Transverse colon (tissue), 4 donors: ENCODE data around the gene BMP4.

Experiments
- EP300 ChIP-seq: sonication (generic); formaldehyde crosslinking; IDR thresholded peaks from one replicate; pipeline ENCODE4 v1.6.1; 2017; ENCODE audit warnings: antibody characterized with exemption, low read depth
- POLR2A ChIP-seq: fragments of 450-650 bp; IDR thresholded peaks from one replicate; pipeline ENCODE4 v1.6.1; 2016; ENCODE audit warnings: antibody characterized with exemption, mild to moderate bottlenecking, moderate library complexity
- POLR2AphosphoS5 ChIP-seq, 3 donors: sonication (generic); formaldehyde crosslinking; IDR thresholded peaks; one replicate each; pipeline ENCODE4 v1.6.1; 2016; ENCODE audit warnings: antibody characterized with exemption in 3 of 3
- TF ChIP-seq, protein P1 (sequence below), 5 experiments: fragments of 200-600 bp in 3 of 5; fragments of 450-650 bp in 2 of 5; sonication (generic) in 3 of 5; IDR thresholded peaks; 1 replicate in 2 of 5; 2 replicates in 3 of 5; pipeline ENCODE4 v1.5.1; 2016 to 2017; ENCODE audit warnings: antibody characterized with exemption in 5 of 5, inconsistent platforms in 3 of 5, mild to moderate bottlenecking in 2 of 5, moderate library complexity in 1 of 5

DNA sequence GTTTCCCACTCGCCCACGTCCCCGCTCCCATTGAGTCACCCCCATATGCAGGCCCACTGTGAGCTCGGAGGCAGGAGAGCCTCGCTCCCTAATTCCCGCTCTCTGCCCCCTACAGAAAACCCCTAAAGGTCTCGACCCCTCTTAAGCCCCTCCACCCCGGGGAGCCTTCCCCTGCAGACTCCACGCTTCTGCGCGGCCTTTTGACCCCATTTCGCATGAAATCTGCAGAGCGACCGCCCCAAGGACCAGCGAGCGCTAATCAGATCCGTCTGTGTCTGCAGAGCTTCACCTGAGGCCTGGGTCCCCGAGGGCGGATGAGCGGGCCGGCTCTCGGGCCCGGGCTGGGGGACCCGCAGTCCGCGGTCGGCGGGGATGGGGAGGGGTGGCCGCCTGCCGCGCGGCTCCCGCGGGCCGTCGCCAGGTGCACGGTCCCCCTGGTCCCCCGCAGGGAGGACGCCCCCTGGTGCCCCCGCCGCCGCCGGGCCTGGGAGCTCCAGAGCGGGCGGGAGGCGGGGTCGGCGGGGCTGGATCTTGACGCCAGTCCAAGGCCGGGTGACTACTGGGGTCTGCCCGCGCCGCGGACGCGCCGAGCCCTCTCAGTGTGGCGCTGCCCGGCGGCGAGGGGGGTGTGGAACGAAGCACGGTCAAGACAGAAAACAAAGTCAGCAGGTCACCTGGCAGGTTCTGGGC, 10.1 kb downstream of the BMP4 start:
- TF ChIP-seq, protein P1, sequence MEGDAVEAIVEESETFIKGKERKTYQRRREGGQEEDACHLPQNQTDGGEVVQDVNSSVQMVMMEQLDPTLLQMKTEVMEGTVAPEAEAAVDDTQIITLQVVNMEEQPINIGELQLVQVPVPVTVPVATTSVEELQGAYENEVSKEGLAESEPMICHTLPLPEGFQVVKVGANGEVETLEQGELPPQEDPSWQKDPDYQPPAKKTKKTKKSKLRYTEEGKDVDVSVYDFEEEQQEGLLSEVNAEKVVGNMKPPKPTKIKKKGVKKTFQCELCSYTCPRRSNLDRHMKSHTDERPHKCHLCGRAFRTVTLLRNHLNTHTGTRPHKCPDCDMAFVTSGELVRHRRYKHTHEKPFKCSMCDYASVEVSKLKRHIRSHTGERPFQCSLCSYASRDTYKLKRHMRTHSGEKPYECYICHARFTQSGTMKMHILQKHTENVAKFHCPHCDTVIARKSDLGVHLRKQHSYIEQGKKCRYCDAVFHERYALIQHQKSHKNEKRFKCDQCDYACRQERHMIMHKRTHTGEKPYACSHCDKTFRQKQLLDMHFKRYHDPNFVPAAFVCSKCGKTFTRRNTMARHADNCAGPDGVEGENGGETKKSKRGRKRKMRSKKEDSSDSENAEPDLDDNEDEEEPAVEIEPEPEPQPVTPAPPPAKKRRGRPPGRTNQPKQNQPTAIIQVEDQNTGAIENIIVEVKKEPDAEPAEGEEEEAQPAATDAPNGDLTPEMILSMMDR (IDR thresholded peaks at IDR 0.05), result no peak
- TF ChIP-seq POLR2AphosphoS5 (IDR thresholded peaks at IDR 0.05) (no peak), EP300 (no peak), POLR2A (no peak)
